Activated naive CD4-positive, alpha-beta T cell (primary cell): ENCODE data around the gene KLHL17.

Experiments
- DNase-seq, 4 experiments: peaks; one replicate each; lab custom pipeline; 2025; lab: John Stamatoyannopoulos, UW

KLHL17 gene

DNA sequence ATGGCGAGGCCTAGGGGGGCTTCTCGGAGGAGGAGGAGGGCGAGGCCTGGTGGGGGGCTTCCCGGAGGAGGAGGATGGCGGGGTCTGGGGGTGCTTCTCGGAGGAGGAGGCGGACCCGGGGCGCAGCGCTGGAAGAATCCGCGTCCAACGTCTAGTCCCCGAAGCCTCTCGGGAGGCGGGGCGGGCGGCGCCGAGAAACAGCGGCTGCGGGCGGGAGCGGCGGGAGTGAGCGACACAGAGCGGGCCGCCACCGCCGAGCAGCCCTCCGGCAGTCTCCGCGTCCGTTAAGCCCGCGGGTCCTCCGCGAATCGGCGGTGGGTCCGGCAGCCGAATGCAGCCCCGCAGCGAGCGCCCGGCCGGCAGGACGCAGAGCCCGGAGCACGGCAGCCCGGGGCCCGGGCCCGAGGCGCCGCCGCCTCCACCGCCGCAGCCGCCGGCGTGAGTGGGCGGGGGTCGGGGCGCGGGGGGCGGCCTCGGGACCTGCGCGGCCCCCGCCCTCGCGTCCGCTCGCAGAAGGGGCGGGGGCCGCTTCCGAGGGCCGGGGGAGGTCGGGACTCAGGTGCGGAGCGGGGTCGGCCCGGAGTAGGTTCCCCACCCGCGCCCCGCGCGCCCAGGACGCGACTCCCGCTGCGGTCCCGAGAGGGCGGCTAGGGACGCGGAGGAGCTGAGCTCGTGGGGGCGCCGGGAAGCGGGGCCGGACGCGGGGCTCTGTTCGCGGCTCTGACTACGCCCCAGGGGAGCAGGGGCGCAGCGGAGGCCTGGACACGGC, at the start of gene KLHL17:
KLHL17 (plus strand) TSS at position 222 of the 769 bp plus-strand sequence; CDS start at position 332, 110 bp downstream.
- peak; percentile 52 to 77 (median 62) for DNase-seq

DNA sequence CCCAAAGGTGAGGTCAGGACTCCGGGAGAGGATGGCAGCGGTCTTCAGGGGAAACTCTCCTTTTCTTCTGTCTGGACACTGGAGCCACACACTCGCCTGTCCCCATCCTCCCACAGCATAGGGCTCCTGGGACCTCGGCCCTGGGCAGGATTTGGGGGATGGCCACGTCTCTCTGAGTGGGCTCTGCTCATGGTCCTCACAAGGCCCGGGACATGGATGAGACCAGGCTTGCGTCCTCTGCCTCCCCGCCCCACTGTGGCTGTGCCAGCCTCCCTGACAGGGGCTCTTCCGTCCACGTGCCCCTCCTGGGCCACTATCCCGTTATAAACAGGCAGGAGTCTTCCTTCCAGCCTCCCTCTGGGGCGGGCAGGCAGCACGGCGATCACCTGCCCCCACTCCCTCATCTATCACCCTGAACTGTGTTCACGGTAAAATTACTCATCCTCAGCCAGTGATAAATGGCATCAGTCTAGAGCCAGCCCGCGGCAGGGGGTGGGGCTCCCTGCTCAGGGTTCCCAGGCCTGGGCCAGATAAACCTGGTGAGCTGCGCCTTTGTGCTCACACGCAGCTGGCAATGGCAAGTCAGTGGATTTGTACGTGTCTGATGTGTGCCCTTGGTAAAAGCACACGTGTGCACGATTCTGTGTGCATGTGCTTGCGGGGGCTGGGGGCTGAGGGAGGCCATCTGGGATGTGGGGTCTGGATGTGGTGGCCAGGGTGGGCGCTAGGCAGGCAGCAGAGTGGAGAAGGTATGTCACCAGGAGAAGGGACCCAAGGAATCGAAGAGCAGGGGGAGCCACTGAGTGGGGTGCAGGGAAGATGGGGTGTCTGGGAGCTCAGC, 49.3 kb upstream of the KLHL17 start:
- DNase-seq = no peak

DNA sequence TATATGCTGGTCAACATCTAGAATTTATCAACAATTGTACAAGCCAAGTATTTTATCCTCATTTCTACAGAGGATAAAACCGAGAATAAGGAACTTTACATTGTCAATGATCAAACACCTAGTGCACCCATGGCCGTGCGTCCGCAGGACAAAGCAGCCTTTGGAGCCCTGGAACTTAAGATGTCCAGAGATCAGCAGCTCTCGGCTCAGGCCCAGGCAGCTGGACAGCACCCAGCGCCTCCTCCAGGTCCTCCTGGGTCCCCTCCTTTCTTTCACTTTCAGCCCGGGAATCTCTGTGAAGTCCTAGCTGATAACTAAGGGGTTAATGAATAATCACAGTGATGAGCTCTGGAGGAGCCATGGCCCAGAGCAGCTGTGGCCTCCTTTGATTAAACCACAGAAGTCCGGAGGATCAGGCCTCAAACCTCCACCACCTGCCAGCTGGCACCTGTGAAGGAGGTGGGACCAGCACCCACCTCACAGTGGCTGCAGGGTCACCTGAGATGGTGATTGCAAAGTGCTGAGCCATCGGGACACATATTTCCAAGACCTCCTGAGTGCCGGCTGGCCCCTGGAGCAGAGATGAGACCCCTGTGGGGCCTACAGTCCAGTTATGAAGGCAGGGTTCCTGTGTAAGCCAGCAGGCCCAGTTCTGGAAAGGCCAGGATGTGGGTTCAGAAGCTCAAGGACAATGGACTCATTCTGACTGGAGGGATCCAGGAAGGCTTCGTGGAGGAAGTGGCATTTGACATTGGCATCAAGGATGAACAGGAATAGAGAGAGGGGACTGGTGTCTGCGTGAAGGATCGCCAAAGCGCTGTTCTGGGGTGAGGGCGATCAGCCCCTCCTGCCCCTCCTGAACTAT, 48.3 kb upstream of the KLHL17 start:
- no peak for DNase-seq

DNA sequence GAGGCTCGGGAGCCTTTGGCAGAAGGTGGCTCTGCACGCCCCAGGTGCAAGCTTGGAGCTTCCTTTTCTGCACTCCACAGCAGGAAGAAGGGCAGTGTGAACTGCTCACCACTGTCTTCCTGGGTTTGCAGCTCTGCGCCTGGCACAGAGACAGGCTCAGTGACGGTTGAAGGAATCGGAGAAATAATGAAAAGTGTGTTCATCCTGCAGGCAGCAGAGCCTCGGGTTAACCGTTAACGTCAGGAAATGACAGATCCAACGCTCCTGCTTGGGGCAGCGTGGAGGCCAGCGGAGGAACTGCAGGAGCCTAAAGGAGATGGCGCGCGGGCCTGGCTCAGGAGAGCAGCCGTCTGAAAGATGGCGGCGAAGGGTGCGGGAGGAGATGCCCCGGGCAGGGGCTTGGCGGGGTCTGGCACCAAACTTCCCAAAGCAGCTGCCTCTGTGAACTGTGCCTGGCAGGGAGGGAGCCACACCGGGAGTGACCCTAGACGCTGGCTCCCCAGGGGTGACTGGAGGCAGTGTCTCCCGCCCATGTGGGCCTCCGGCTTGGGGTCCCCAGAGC, 47.6 kb upstream of the KLHL17 start:
- DNase-seq = no peak

DNA sequence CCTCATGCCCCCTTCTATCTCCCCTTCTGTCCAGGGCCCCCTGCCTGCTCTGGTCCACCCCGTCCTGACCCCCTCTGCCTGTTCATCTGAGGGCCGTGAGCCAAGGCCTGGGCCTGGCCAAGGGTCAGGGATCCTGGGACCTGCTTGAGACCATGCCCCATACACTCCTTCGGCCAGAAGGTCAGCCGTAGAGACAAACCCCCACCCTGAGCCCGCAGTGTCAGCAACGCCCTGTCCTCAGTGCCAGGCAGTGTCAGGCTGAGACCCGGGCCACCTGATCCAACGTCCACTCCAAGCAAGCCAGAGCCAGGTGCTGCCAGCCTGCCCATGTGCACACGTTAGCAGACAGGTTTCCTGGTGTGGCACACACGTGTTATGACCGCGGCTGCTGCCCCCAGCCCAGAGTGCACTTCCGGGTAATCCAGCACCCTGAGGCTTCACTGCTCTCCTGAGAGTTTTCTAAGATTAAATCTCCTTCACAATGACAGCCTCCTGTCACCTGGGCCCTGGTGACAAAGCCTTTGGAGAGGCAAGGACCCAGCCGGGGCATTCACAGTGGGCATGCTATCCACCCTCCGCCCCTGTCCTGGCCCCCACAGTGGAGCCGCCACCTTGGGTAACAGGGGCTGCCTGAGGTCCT, 46.8 kb upstream of the KLHL17 start:
- DNase-seq = no peak

DNA sequence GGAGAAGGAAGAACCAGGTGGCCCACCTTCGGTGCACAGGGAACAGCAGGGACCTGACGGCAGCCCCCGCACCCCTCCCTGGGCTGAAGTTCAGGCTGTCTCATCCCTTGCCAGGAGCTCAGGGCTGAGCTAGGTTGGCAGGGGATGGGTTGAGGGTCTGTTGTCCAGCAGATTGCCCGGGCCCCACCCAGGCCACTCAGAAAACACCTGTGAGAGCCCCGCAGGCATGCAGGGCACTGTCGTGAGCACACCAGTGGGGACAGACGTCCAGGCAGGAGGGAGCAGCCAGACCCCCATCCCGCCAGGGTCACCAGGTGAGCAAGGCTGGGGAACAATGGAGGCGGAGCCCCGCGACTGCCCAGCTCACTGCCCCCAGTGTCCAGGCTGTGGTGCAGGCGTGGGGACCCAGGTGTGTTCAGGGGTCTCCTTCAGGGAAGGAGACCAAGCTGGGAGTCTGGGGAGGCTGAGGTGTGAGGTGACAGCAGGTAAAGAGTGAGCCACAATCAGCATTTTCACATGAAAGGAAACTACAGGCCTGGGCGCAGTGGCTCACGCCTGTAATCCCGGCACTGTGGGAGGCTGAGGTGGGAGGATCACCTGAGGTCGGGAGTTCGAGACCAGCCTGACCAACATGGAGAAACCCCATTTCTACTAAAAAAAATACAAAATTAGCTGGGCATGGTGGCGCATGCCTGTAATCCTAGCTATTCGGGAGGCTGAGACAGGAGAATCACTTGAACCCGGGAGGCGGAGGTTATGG, 46.1 kb upstream of the KLHL17 start:
- DNase-seq = no peak

DNA sequence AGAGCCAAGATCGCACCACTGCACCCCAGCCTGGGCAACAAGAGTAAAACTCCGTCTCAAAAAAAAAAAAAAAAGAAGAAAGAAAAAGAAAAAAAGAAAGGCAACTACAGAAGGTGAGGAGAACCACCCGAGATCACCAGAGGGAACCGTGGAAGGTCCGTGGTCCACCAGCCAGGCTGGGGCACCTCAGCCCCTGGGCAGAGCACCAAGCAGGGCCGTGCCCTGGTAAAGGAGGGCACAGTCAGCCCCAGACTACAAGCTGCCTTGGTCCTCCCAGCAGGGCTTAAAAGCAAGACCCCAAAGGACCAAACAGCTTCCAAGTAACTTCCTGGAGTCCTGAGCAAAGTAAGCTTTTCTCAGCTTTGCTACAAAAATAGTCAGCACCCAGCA, 45.5 kb upstream of the KLHL17 start:
- DNase-seq = no peak

DNA sequence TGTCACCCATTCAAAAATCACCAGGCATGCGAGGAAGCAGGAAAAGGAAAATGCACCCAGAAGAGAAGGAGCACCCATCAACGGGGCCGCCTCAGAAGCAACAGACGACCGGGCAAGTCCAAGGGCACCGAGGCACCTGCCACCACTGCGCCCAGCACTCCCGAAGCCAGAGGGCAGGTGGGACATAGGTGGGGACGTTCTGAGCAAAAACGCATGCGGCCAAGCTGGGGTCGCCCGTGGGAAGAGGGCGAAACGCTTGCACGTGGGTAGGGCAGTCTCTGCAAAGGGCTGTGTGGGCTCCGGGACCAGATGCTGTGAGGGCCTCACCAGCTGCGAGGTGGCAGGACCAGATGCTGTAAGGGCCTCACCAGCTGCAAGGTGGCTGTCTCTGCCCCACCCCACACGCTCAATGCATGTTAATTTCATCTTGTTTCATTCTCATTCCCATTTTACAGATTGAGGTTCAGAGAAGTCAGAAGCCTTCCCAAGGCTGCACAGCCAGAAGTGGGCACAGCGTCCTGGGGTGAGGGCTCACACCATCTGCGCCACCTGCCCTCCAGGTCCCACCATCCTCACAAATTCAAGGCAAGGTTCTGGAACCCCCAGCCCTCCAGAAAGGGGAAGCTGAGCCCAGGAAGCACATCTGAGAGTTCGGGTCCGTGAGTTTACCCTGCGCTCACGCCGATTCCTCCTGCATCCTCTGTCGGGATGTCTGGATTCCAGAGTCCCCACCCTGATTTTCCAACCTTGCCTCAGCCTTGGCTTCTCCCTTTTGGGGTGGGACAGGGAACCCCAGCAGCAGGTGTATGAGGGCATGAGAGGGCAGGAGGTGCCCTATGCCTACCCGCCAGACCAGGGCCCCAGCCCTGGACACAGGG, 44.9 kb upstream of the KLHL17 start:
- DNase-seq = no peak

DNA sequence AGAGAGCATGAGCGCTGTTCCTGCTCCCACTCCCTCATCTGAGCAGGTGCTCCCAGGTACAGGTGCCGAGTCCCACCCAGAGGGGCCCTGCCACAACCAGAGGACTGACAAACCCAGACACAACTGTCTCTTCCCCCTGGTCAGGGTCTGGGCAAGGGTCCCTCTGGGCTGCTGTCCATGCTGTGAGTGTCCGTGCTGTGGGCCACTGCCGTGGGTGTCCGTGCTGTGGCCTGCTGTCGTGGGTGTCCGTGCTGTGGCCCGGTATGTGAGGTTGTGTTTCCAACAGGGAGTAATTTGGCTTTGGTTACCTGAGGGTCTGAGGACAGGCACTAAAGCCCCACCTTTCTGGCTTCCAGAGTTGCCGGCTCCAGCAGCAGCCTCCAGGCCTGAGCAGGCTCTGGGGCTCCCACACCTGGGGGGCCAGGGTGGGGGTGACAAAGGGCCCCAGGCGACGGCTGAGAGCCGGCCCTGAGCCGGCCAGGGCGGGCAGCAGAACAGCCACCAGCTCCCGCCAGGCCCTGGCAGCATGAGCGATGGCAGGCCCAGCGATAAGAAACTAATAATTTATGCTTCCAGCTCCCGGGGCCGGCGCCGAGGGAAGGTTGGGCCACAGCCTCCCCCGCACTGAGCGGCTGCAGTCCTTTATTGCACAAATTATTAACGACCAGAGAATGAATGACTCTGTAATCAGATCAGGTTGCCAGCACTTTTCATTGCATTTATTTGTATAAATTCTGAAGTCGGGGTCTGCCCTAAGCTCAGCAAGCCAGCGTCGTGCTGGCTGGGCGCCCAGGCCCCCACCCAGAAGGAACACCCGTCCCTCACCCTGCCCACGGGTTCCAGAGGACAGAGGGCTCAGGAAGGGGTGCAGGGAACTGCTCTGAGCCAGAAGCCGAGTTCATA, 44.0 kb upstream of the KLHL17 start:
- no peak for DNase-seq

DNA sequence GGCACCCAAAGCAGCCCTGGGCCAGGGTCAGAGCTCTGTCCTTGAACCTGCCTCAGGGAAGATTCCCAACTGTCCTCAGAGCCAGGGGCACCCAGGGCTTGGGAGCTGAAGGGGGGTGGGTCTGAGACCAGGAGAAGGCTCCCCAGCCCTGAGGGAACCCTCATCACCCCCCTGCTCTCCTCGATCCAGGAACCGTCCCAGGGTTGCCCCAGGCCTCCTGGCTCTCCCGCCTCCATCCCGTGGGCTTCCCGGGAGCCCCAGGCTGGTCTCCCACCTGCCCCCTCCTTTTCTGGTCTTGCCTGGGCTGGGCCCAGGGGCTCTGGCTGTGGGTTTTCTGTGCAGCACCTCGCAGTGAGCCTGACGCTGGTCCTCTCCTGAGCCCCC, 43.3 kb upstream of the KLHL17 start:
- DNase-seq = no peak

DNA sequence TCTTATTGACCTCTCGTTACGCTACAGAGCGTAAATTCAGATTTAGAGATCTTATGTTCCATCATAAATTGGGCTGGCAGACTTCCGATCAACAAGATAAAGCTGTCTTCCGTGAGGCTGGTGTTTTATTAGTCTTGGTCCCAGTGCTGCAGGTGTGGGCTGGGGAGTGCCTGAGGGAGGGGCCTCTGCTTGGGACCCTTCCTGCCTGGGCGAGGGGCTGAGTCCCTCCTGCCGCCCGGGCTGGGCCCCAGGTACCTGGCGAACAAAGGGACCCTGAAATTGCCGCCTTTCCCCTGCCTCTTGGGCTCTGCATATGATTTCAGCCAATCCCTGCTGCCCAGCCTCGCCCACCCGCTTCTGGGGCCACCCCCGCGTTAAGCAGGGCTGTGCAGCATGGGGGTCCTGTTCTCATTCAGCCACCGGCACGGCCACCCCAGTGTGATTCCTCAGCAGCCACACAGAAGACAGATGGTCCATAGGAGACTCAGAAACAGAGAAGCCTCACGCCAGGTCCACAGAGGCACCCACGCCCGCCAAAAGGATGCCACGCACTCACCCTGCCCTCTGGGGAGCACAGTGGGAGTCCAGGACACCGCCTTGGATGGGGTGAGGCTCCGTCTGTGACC, 42.8 kb upstream of the KLHL17 start:
- DNase-seq = no peak

DNA sequence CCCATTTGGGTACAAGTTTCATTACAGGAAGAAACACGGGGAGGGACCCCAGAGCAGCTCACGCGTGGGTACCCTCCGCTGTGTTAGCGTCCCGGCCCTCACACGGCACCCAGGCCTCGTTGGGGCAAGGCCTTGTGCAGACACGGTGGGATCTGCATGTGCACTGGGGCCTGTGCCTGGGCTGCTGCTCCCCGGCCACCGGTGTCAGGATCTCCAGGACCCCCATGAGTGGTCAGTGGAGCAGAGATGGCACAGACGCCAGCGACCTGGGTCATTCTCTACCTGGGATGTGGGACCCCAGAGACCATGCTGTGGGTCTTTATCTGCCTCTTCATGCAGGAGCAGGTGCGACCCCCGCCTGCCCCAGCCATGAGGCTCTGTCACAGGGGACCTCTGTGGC, 42.0 kb upstream of the KLHL17 start:
- DNase-seq = no peak

DNA sequence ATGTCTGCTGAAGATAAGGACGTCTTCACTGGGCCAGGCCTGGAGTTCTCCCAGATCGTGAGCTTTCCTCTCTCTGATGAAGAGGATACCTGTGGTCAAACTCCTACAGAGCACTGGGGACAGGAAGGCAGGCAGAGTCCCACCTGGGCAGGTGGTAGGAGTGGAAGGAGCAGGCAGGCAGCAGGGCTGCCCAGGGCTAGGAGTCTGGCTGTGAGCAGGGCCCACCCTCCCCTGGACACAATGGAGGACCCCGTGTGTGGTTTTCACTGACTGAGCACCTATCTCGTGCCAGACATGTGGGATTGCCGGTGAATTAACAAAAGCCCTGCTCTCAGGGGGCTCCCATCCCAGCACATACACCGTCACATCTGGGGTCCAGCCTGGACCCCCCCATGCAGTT, 41.5 kb upstream of the KLHL17 start:
- DNase-seq = no peak

DNA sequence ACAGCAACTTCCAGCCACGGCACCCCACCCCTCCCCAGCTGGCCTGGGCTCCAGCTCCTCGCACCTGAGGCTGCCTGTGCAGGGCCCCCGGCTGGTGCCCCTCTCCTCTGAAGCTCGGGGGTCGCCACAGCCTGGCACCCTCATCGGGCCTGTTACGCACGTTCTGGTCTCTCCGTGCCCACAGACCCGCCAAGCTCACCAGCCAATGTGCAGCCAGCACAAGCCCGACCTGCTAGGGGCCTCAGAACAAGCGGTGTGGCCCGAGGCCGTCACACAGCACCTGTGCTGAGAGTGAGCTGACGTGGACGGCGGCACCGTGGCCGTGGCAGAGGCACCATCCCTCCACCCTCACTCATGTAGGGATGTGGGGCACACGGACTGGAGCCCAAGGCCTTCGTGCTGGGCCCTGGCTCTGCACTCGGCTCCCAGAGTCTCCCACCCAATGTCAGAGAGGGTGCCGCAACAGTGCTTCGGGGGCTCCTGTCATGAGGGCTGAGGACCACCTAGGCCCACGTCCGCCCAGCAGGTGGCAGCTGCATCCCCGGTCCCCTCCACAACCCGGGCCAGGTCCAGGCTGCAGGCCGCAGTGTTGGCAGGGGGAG, 41.0 kb upstream of the KLHL17 start:
- no peak for DNase-seq

DNA sequence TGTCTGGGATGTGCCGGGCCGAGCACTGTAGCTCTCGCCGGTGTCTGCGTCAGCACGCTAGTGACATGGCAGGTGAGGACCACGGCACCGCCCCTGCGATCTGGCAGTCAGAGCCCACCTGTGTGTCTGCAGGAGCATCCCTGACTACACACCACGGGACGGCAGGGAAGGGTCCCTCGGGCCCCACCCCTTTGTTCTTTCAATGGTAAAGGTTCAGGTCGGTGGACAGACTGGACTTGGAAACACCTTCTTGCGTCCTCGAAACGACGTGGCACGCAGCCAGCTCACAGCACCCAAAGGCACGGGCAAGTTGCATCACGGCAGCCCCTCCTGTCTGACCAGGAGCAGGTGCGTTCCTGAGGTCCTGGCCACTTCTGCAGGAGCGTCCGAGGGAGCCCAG, 40.4 kb upstream of the KLHL17 start:
- DNase-seq = no peak

DNA sequence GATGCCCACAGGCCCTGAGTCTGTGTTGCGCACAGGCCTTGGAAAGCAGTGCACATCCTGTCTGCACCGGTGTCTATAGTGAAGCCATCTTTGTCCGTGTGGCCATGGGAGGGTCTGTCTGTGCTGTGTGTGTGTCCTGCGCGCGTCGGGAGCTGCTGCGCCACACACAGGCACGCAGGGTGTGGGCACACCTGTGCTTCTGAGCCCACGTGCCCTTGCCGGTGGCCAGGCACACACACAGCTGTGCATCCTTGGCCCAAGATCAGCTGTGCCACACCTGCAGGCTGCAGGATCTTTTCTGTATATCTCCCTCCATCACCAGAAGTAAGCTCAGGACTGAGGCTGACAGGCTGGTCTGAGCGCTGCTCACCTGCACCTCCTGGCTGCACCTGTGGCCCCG, 39.9 kb upstream of the KLHL17 start:
- no peak for DNase-seq

DNA sequence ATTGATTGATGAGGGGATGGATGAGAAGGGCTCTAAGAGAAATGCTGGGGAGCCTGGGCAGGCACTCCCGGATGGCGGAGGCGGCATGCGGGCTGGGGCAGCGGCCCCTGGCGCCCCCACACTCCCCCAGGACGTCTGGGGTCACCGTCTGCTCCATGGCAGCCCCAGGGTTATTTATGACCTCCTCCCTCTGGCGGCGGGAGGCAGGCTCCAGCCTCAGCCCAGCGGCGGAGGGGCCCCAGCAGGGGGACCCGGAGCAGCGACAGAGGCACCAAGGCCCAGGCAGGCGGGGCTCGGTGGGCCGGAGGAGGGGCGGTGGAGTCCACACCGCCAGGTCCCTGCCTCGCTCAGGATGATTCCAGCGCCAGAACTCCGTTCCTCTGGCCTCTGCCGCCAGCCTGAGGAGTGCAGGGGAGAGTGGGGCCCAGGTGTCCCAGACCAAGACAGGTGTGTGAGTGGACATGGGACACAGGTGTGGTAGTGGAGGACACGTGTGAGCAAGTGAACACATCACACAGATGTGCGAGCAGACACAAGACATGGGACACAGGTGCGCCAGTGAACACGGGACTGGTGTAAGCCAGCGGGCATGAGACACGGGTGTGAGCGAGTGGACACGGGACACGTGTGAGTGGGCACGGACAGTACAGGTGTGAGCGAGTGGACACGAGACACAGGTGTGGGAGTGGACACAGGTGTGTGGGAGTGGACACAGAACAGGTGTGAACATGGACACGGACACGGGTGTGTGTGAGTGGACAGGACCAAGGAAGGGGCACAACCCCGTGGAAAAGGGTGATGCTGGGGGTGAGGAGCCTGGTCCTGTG, 39.2 kb upstream of the KLHL17 start:
- DNase-seq = peak in 1 of 4 experiments; percentile 20
